Occipital lobe (tissue), 2 donors: ENCODE data around the gene TRIM47. TPM values are rescaled to one million over a fixed set of nuclear protein-coding genes. Genes with fewer than 3 reads are reported as not detected.

Experiments
- DNase-seq: peaks from one replicate; lab custom pipeline; 2025; lab: John Stamatoyannopoulos, UW
- total RNA-seq: library from RNA; depleted of rRNA; stranded (reverse); fragments of >200 nt; gene quantifications from one replicate; pipeline ENCODE4 v1.2.3, GENCODE V29; 2014

Gene TRIM47, protein sequence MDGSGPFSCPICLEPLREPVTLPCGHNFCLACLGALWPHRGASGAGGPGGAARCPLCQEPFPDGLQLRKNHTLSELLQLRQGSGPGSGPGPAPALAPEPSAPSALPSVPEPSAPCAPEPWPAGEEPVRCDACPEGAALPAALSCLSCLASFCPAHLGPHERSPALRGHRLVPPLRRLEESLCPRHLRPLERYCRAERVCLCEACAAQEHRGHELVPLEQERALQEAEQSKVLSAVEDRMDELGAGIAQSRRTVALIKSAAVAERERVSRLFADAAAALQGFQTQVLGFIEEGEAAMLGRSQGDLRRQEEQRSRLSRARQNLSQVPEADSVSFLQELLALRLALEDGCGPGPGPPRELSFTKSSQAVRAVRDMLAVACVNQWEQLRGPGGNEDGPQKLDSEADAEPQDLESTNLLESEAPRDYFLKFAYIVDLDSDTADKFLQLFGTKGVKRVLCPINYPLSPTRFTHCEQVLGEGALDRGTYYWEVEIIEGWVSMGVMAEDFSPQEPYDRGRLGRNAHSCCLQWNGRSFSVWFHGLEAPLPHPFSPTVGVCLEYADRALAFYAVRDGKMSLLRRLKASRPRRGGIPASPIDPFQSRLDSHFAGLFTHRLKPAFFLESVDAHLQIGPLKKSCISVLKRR
- total RNA-seq: 12.3 TPM

- peak; percentile 38 for DNase-seq
These were observed at the start of gene TRIM47 for GRCh38 chr17:75878174-75878998. Gene TRIM47, minus strand, starts transcription at chr17:75878581. Its CDS starts 33 bp downstream, at chr17:75878548.

GRCh38 chr17:75927286-75927922 lies 49.0 kb upstream of the TRIM47 start:
- DNase-seq: no peak

DNA sequence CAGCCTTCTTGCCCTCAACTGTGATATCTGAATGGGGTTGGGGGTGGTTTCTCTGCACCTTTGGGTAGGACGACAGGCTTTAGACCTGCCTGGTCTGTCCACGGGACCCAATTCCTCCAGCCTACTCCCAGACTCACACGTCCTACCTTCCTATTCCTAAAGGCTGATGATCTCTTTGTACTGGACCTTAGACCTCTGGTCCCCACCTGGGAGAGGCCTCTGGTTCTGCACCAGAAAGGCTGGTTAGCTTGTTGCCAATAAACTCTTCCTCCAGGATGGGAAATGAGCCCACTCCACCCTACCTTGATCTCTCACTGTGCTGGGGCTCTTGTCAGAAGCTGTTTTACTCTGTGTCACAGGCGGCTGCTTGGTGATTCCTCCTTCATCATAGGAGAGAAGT lies 48.1 kb upstream of the TRIM47 start:
- no peak for DNase-seq

GRCh38 chr17:75925912-75926311 lies 47.5 kb upstream of the TRIM47 start:
- no peak for DNase-seq

DNA sequence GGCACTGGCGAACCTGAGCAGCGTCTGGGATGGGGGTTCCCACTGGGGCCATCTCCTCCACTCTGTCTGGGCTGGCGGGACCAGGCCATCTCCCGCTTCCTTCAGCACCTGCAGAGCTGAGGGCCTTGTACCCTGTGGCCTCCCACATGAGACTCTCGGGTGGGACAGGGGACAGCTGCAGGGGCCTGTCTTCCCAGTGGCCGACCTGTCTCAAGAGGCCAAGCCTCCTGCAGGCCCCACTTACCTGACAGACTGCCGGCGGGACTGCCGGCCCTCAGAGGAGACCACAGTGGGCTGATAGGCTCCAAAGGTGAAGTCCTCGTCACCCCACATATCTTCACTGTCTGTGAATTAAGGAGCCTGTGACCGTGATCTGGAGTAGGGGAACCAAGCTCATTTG lies 46.7 kb upstream of the TRIM47 start:
- no peak for DNase-seq

- no peak for DNase-seq
These were observed 44.8 kb upstream of the TRIM47 start for GRCh38 chr17:75922963-75923874.

- DNase-seq: no peak
These were observed 44.0 kb upstream of the TRIM47 start for GRCh38 chr17:75922173-75922961.

GRCh38 chr17:75921596-75921995 lies 43.2 kb upstream of the TRIM47 start:
- DNase-seq: no peak

- no peak for DNase-seq
These were observed 41.7 kb upstream of the TRIM47 start for GRCh38 chr17:75920045-75920560.

DNA sequence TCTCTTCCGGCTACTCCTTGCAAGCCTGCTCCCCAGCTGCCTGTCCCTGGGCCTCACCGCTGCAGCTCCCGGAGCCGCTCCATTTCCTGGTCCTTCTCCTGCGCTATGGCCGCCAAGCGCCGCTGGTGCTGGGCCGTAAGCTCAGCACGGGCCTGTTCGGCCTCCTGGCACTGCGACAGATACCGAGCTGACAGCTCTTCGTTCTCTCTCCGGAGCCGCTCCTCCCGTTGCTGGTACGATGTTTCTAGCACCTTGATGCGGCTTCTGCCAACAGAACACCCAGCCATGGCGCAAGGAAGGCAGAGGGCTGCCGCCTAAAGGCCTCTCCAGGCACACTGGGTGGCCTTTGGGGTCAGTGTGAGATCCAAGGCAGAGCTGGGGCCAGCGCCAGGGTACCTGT lies 41.2 kb upstream of the TRIM47 start:
- no peak for DNase-seq

DNA sequence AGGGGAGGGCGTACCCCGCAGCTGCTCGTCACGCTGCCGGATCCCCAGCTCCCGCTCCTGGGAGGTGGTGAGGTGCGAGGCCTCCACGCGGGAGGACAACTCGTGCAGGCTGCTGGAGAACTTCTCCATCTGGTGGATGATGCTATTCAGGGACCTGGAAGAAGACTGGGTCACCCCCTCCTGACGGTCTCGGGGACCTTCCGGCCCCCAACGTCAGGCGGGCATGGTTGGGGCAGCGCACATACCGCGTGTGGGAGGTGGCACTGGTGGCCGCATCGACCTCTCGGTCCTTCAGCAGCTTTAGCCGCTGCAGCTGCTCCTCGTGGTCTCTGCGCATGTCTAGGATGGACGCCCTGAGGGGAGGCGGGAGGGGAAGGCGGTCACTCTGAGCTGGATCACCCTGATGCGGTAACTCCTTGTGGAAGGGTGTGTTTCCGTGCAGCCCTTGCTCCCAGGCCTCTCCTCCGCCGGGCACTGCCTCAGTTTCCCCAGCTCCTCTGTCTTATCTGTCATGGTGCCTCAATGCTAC lies 39.6 kb upstream of the TRIM47 start:
- no peak for DNase-seq

DNA sequence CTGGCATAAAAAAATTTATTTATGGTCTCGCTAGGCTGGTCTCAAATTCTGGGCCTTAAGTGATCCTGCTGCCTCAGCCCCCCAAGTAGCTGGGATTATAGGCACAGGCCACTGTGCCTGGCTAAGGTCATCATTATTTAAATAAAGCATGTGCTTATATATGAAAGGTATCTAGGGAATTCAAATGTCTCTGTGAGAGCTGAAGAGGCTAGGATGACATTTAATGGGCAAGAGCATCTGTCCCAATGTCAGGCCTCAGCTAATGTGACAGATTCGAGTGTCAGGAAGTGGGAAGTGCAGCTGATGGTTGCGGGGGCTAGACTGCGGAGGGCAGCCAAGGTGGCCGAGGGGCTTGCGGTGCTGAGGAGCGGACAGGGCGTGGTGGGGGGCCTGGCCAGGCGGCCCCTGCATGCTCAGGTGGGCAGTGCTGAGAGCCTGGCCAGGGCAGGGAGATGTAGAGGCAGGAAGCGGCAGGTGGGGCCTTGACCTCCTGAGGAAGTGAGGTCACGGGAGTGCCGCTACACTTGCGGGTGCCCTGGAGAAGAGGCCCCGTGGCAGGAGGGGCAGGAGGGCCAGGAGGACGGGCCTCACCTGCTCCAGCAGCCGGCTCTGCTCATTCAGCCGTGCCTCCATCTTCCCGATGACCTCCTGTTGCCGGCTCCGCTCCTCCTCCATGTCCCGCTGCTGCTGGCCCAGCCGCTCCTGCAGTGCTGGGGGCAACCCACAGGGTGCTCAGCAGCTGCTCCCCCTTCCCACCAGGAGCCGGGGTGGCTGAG lies 38.9 kb upstream of the TRIM47 start:
- no peak for DNase-seq

DNA sequence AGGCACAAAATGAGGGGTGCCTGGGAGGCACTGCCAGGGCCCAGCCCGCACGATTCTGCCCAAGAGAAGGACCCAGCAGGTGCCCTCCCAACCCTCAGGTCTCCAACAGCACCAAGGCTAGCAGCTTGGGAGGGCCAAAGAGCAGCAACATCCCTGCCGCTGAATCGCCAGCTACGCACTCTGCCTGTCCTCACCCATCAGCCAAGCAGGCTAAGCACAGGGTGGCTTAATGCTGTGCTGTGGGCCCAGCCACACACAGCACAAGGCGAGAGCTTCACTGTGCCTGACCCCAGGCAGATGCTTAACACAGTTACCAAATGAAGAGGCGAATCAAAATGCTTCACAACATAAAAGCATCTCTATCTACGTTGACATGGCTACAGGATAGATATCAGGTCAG lies 36.9 kb upstream of the TRIM47 start:
- DNase-seq: no peak

DNA sequence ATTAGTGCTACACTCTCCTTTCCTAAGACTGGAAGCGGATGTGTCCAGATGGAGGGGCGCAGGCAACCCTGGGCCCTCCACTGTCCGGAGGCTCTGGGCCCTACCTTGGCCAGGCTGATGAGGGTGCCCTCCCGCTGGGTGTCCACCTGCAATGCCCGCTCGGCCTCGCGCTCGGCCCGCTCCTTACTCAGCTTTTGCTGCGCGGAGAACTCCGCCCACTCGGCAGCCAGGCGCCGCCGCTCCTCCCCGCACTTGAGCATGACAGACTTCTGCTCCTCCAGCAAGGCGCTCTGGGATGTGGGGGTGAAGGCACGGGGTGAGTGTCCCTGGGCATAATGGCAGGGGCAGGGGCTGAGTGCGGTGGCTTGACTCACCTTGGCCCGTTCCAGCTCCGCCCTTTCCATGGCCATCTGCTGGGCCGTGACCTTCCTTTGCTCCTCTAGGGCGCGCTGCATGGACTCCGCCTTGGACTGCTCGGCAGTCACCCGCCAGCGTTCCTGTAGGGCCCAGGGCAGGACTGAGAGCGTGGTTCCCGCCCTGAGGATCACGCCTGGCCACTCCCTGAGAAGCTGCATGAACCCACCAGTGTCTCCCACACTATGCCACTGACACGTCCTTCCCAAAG lies 36.4 kb upstream of the TRIM47 start:
- no peak for DNase-seq

DNA sequence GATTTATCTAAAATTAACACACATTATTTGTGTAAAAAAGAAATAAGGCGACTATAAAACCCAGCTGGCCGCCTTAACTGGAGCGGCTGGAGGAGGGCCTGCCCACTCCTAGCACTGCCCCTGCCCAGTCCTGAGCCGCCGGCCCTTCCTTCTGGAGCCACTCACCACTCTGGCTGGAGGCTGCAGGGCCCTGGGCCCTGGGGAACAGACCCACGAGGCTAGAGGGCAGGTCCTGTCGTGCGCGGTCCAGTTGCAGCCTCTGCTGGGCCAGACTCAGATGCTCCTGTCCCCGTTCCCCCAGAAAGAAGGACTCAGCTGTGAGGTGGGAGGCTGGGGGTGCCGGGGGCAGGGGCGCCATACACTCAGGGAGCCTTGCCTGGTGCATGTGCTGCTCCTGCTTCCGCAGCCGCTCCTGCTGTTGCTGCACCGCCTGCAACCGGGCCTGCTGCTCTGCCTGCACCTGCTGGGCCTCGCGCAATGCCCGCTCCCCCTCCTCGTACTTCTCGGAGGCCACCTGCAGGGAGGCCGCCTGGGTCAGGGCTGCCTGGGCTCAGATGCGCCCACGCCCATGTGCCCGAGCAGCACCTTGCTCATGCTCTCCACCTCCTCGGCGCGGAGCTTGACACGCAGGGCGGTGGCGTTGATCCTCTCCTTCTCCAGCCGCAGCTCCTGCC lies 35.3 kb upstream of the TRIM47 start:
- DNase-seq: no peak

GRCh38 chr17:75910699-75911098 lies 32.3 kb upstream of the TRIM47 start:
- no peak for DNase-seq

DNA sequence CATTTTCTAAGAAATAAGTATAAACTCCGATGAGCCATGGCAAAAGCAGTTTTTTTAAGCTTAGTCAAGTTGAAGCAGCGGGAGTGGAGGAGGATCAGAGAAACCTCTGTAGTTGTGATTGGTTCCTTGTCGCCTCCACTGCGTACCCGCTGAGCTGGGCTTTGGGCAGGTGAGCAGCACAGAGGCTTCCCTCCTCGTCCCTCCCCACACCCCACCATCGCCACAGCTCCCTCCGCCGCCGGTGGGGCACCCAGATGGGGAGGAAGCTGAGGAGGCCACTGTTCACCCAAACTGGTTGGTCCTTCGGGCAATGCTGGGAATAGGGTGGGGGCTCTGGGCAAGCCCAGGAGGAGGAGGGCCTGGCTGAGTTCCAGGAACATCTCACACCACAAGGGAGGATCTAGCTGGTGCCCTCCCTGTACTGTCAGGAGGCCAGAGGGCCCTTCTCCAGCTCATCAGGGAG lies 31.5 kb upstream of the TRIM47 start:
- DNase-seq: no peak
